Cardiac fibroblast (primary cell): Measurements from ENCODE around the gene NR5A1.

Source experiments
- DNase-seq, 2 donors: peaks; one replicate each; pipeline versions ENCODE4 v3.0.0 to v3.0.0-alpha.2; 2010; ENCODE audit warnings: low read depth in 2 of 2
- H3K4me3 ChIP-seq, 2 donors: replicated peaks in 1 of 2; 1 replicate in 1 of 2; 2 replicates in 1 of 2; pipeline ENCODE4 v1.5.1; 2011; ENCODE audit warnings: low read depth in 2 of 2, low read length in 2 of 2, mild to moderate bottlenecking in 2 of 2, moderate library complexity in 1 of 2
- TF ChIP-seq, protein P1 (sequence below): IDR thresholded peaks from one replicate; pipeline ENCODE4 v1.5.1; 2011; ENCODE audit warnings: low read depth, mild to moderate bottlenecking, low read length, inconsistent platforms

The NR5A1 gene

DNA sequence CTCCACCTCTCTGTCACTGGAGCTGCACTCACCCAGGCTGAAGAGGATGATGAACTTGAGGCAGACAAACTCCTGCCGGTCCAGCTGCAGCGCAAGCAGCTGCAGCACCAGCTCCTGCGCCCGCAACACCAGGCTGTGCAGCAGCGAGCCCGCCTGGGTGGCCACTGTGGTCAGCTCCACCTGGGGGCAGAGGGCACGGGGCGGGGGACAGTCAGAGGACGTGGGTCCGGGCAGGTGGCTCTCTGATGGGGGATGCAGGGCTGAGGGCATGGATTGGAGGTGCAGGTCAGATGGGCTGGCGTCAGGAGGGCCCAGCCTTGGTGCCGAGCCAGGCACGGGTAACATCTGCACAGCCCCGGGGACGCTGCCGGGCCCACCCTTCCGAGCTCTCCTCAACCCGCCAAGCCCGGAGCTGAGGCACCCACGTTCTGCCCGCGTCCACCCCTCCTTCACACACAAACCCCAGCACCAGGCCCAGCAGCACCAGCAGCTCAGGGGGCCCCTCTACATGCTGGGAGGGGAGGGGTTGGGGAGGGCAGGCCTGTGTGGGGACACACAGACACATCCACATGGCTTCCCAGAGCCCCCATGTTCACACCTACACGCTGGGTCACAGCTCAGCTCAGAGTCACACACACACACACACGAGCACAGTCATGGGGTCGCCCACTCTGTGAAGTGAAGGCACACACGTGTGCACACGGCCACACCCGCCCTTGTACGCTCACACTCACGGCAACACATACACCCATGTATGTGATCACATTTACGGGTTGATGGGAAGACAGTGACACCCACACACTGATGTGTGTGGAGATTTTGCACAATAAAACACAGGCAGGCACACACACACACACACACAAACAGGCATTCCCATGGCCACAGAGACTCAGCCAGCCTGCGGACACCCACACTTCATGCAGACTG is 15.9 kb downstream of the NR5A1 start:
- no peak overlapping the region for H3K4me3 ChIP-seq
- TF ChIP-seq, protein P1, sequence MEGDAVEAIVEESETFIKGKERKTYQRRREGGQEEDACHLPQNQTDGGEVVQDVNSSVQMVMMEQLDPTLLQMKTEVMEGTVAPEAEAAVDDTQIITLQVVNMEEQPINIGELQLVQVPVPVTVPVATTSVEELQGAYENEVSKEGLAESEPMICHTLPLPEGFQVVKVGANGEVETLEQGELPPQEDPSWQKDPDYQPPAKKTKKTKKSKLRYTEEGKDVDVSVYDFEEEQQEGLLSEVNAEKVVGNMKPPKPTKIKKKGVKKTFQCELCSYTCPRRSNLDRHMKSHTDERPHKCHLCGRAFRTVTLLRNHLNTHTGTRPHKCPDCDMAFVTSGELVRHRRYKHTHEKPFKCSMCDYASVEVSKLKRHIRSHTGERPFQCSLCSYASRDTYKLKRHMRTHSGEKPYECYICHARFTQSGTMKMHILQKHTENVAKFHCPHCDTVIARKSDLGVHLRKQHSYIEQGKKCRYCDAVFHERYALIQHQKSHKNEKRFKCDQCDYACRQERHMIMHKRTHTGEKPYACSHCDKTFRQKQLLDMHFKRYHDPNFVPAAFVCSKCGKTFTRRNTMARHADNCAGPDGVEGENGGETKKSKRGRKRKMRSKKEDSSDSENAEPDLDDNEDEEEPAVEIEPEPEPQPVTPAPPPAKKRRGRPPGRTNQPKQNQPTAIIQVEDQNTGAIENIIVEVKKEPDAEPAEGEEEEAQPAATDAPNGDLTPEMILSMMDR: no peak
- DNase-seq: no peak

- TF ChIP-seq, protein P1: no peak
- no peak for DNase-seq
- H3K4me3 ChIP-seq: no peak overlapping the region
Measured at GRCh38 chr9:124490004-124490403, 17.2 kb downstream of the NR5A1 start.

- no peak for DNase-seq
- TF ChIP-seq, protein P1: no peak
- no peak overlapping the region for H3K4me3 ChIP-seq
Measured at GRCh38 chr9:124489222-124489621, 18.0 kb downstream of the NR5A1 start.

DNA sequence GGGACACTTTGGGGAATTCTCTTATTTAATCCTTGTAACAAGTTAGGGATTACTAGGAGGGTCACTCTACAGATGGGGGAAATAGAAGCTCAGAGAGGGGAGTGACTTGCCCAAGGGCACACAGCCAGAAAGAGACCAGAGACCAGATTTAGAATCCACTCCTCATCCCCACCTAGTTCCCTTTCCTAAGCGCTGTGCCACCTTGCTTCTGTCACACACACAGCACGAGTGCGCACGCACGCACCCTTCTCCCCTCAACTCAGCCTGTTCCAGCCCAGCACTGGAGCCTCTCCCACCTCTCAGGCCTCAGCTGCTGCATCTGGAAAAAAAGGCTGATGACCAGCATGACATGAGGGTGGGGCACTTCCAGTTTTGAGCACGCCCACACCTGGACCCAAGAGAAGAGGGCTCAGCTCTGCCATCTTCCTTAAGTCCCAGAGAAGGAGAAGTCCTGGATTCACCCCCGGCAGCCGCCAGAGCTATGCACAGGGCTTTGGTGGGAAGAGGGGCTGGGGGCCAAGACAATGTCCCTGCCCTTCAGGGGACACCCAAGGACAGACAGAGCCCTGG is 18.5 kb downstream of the NR5A1 start:
- DNase-seq: no peak
- no peak overlapping the region for H3K4me3 ChIP-seq
- TF ChIP-seq, protein P1: no peak

DNA sequence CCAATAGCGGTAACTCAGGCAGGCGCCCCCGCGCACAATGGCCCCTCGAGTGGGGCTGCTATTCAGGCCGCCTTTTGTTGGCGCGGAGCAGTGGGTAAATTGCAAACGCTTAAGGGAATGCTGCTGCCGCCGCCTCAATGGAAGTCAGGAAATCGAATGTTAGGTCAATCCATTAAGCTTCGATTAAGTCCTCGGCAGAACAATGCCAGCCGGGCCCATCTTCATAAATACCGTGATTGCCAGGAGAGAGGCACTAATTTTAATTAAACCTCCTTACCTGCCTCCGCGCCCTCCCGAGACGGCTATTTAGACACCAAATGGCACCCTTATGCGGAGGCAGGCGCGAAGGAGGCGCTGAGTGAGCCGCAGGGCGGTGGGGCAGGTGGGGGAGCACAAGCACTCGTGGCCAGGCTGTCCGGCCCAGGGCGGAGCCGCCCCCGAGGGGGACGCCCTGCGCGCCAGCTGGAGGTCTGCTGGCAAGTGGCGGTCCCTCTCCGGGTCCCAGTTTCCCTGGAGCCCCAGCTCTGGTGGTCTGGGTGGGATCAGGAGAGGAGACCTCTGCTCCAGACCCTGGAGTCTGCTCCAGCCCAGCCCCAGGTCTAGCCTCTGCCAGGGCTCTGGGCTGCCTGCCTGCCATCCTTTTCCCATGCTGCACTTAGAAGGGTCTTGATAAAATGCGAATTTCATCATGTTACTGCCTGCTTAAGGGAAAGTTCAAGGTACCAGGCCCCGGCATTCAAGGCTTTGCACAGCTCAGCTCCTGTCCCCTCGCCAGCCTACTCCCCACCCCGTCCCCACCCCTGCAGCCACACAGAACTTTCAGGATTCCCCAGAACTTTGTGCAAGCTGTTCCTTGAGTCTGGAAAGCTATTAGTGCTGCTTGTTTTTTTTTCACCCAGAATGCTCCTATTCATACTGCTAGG is 19.7 kb downstream of the NR5A1 start:
- TF ChIP-seq, protein P1: no peak
- no peak for DNase-seq
- no peak overlapping the region for H3K4me3 ChIP-seq

DNA sequence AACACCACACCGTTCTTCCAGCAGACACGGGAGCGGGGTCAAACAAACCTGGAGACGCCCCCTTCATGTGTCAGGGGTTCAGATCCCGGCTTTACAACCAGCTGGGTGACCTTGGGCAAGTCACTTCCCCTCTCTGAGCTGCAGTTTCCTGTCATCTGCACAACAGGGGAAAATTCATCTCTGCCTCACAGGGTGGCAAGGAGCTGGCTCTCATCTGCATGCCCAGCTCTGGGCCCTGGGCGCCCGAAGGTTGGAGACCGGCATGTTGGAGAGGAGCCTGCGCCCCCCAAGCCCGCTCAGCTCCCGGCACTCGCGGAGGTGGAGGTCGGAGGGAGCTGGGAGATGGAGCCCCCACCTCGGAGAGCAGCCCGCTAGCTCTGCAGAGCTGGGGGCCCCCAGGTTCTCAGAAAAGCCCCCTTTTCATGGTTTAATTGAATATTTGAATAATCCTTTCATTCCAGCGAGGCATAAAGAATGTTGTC is 20.4 kb downstream of the NR5A1 start:
- DNase-seq: no peak
- TF ChIP-seq, protein P1: no peak
- no peak overlapping the region for H3K4me3 ChIP-seq
